ENCODE measurements around the gene FBXO2.

The FBXO2 gene

GRCh38 chr1:11681071-11681771 lies 27.0 kb upstream of the FBXO2 start, which contains the start of gene MAD2L2:
Gene MAD2L2, minus strand, starts transcription at chr1:11681148. Its CDS starts 547 bp downstream, at chr1:11680601.
- peak; percentile 73 for DNase-seq

GRCh38 chr1:11680270-11681070 lies 26.2 kb upstream of the FBXO2 start:
- peak; percentile 18 for DNase-seq

- DNase-seq = no peak
Observed at GRCh38 chr1:11678442-11678841, 24.2 kb upstream of the FBXO2 start.

- DNase-seq = no peak
Observed at GRCh38 chr1:11676386-11677103, 22.3 kb upstream of the FBXO2 start.

- no peak for DNase-seq
Observed at GRCh38 chr1:11675325-11675724, 21.1 kb upstream of the FBXO2 start.

GRCh38 chr1:11674488-11674887 lies 20.3 kb upstream of the FBXO2 start:
- DNase-seq = no peak

- DNase-seq = no peak
Observed at GRCh38 chr1:11673089-11673769, 19.0 kb upstream of the FBXO2 start.

- DNase-seq = no peak
Observed at GRCh38 chr1:11671544-11672286, 17.5 kb upstream of the FBXO2 start.

GRCh38 chr1:11671205-11671543 lies 16.9 kb upstream of the FBXO2 start:
- DNase-seq = no peak

GRCh38 chr1:11670747-11671146 lies 16.5 kb upstream of the FBXO2 start:
- no peak for DNase-seq

GRCh38 chr1:11668516-11668915 lies 14.3 kb upstream of the FBXO2 start:
- DNase-seq = no peak

GRCh38 chr1:11664336-11665065 lies 10.3 kb upstream of the FBXO2 start:
- DNase-seq = no peak

GRCh38 chr1:11661103-11661502 lies 6.9 kb upstream of the FBXO2 start:
- DNase-seq = no peak

GRCh38 chr1:11659748-11660147 lies 5.5 kb upstream of the FBXO2 start:
- DNase-seq = no peak

GRCh38 chr1:11658542-11658941 lies 4.3 kb upstream of the FBXO2 start:
- no peak for DNase-seq

GRCh38 chr1:11657654-11658053 lies 3.4 kb upstream of the FBXO2 start:
- no peak for DNase-seq

- no peak for DNase-seq
Observed at GRCh38 chr1:11654939-11655808, 945 bp upstream of the FBXO2 start.

- DNase-seq = no peak
Observed at GRCh38 chr1:11653861-11654136, 430 bp downstream of the FBXO2 start.

- DNase-seq = no peak
Observed at GRCh38 chr1:11653101-11653860, 948 bp downstream of the FBXO2 start.

- DNase-seq = no peak
Observed at GRCh38 chr1:11652203-11652780, 1.9 kb downstream of the FBXO2 start.

Measured in HCEC 1CT (cell line).